Fibroblast of villous mesenchyme (primary cell): ENCODE data around the gene HERC4. TPM values are rescaled to one million over a fixed set of nuclear protein-coding genes. Genes with fewer than 3 reads are reported as not detected.

Source experiments
- DNase-seq: peaks from one replicate; pipeline ENCODE4 v3.0.0-alpha.2; 2010; ENCODE audit warnings: low read depth
- H3K4me3 ChIP-seq: 2 replicates; pipeline ENCODE4 v1.5.1; 2011; ENCODE audit warnings: low read depth, mild to moderate bottlenecking, low read length
- total RNA-seq: library from RNA; depleted of rRNA; stranded (reverse); fragments of >200 nt; gene quantifications from 2 replicates; pipeline ENCODE4 v1.2.3, GENCODE V29; 2012
- TF ChIP-seq, protein P1 (sequence below): IDR thresholded peaks from 2 replicates; pipeline ENCODE4 v1.5.1; 2012; ENCODE audit warnings: low read depth, mild to moderate bottlenecking, low read length; ENCODE audit not compliant: insufficient read depth

Gene HERC4
- total RNA-seq, 1 donor = 225 TPM

DNA sequence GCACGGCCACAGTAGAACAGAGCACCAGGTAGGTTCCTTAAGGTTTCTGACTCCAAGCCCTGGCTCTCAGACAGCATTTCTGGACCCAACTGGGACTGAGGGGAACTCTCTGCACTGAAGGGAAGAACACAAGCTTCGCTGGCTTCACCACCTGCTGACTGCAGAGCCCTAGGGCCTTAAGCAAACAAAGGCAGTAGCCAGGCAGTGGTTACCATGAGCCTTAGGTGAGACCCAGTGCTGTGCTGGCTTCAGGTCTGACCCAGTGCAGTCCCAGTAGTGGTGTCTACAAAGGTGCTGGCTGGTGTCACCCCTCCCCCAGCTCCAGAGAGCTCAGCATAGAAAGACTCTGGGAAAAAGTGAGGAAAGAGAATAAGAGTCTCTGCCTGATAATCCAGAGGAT lies 131.2 kb downstream of the HERC4 start:
- no peak for DNase-seq
- TF ChIP-seq, protein P1, sequence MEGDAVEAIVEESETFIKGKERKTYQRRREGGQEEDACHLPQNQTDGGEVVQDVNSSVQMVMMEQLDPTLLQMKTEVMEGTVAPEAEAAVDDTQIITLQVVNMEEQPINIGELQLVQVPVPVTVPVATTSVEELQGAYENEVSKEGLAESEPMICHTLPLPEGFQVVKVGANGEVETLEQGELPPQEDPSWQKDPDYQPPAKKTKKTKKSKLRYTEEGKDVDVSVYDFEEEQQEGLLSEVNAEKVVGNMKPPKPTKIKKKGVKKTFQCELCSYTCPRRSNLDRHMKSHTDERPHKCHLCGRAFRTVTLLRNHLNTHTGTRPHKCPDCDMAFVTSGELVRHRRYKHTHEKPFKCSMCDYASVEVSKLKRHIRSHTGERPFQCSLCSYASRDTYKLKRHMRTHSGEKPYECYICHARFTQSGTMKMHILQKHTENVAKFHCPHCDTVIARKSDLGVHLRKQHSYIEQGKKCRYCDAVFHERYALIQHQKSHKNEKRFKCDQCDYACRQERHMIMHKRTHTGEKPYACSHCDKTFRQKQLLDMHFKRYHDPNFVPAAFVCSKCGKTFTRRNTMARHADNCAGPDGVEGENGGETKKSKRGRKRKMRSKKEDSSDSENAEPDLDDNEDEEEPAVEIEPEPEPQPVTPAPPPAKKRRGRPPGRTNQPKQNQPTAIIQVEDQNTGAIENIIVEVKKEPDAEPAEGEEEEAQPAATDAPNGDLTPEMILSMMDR = no peak
- no peak overlapping the region for H3K4me3 ChIP-seq

DNA sequence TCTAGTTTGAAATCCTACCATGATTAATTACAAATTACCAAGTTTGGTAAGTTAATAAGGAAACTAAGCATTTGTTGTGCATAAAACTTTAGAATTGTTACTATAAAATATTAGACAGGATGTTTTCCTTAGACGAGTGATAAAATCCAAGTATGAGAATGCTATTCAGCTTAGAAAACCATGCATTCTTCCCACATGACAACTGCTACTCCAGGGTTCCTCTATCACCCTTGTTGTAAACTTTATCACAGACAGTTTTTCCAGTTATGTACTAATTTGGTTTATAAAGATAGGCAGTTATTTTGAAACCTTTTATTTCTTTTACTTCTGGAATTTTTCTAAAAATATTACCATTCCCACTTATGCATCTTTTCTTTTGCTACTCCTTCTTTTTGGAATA lies 138.7 kb downstream of the HERC4 start:
- DNase-seq = peak; percentile 58
- TF ChIP-seq, protein P1 = no peak

DNA sequence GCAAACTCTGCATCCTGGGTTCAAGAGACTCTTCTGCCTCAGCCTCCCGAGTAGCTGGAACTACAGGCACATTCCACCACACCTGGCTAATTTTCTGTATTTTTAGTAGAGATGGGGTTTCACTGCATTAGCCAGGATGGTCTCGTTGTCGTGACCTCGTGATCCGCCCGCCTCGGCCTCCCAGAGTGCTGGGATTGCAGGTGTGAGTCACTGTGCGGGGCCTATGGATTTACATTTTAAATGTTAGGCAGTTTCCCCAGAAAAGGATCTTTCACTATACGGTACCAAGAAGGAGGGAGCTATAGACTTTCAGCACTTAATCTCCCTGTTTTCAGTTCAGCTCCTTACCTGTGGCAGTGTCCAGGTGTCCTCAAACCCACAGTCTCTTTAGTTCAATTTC lies 139.9 kb downstream of the HERC4 start:
- DNase-seq = no peak
- no peak overlapping the region for H3K4me3 ChIP-seq
- TF ChIP-seq, protein P1 = no peak

More for the DNA sequence above, 138.7 kb downstream of the HERC4 start:
- no peak overlapping the region for H3K4me3 ChIP-seq

DNA sequence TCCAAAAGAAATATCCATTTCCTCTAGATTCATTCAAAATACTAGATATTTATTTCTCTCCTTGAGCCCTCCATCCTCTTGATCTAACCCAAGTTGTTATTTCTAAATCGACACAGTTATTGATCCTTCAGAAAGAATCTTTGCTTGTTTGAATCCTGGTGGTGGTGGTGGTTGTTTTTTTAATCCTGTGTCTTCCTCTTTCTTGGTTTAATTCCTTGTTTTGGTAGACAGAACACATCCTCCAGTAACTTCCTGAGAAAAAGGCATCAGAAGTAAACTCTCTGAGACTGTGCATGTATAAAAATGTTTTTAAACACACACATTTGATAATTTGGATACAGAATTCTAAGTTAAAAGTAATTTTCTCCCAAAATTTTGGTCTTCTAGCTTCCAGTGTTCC lies 140.7 kb downstream of the HERC4 start:
- TF ChIP-seq, protein P1 = no peak
- DNase-seq = no peak
- no peak overlapping the region for H3K4me3 ChIP-seq

DNA sequence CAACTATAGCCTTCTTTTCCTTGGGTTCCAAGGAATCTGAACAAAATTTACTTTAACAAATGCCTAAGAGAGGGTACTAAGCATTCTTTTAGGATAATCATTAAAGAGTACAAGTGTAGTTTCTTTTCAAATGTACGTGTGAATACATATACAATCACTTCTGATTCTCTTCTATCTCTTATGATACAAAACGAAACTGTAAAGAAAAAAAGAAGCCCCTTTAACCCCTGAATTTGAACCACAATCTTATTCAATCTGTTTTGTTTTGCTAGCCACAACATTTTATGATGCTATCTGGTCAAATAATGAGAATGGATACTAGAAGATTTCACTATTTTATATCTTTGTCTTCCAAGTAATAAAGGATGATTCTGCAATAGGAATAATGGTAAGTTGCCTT lies 141.9 kb downstream of the HERC4 start:
- no peak for DNase-seq
- H3K4me3 ChIP-seq = no peak overlapping the region
- TF ChIP-seq, protein P1 = no peak

DNA sequence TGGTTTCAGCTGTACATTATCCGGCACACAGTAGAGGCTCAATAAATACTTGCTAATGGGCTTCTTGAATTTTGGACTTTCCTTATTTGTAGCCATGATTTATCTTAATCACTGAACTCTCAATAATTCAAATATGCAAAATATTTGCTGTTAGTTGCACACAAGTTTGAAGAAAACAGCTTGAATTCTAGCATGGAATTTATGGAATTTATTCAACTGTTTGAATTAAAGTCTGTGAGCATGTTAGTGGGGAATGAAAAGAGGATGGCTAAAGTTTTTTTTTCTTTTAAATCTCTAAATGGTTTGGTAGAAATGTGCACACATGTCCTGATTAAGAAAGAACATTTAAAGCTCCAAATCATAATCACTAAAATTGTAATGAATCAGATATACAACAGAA lies 148.1 kb downstream of the HERC4 start:
- H3K4me3 ChIP-seq = no peak overlapping the region
- TF ChIP-seq, protein P1 = no peak
- no peak for DNase-seq

DNA sequence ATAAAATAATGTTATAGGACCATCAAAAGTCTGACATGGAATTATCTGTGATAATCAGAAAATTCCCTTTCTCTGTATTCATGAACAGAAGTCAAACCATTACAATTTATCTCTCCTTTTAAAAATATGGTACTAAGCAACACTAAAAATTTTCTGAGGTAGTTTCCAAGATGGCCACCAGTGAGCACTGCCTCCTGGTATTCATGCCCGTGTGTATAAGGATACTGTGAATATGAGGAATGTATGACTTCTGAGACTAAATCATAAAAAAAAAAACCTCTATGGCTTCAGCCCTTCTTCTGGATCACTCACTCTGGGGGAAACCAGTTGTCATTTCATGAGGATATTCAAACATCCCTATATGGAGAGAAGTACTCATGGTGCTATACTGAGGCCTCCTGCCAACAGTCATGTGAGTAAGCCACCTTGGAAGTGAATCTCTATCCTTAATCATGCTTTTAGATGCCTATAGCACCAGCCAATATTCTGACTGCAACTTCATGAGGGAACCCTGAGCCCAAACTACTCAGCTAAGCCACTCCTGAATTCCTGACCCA lies 149.6 kb downstream of the HERC4 start:
- TF ChIP-seq, protein P1 = no peak
- no peak overlapping the region for H3K4me3 ChIP-seq
- DNase-seq = no peak
